WI38 (cell line): ENCODE results near the gene HNRNPL.

Experiments used
- H3K4me3 ChIP-seq: 2 replicates; pipeline ENCODE4 v1.5.1; 2011; ENCODE audit warnings: low read depth, mild to moderate bottlenecking, control low read depth, low read length
- TF ChIP-seq, protein P1 (sequence below): IDR thresholded peaks from 2 replicates; pipeline ENCODE4 v1.5.1; 2012; ENCODE audit warnings: low read depth, mild to moderate bottlenecking, control low read depth, low read length

HNRNPL gene

DNA sequence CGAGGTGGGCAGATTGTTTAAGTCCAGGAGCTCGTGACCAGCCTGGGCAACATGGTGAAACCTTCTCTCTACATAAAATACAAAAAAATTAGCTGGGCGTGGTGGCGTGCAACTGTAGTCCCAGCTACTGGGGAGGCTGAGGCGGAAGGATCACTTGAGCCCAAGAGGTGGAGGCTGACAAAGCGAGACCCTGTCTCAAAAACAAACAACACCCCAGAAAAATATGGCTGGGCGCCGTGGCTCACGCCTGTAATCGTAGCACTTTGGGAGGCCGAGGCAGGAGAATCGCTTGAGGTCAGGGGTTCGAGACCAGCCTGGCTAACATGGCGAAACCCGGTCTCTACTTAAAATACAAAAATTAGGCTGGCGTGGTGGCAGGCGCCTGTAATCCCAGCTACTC, 3.4 kb upstream of the HNRNPL start:
- H3K4me3 ChIP-seq, result peak overlapping the region; percentile 68
- TF ChIP-seq, protein P1, sequence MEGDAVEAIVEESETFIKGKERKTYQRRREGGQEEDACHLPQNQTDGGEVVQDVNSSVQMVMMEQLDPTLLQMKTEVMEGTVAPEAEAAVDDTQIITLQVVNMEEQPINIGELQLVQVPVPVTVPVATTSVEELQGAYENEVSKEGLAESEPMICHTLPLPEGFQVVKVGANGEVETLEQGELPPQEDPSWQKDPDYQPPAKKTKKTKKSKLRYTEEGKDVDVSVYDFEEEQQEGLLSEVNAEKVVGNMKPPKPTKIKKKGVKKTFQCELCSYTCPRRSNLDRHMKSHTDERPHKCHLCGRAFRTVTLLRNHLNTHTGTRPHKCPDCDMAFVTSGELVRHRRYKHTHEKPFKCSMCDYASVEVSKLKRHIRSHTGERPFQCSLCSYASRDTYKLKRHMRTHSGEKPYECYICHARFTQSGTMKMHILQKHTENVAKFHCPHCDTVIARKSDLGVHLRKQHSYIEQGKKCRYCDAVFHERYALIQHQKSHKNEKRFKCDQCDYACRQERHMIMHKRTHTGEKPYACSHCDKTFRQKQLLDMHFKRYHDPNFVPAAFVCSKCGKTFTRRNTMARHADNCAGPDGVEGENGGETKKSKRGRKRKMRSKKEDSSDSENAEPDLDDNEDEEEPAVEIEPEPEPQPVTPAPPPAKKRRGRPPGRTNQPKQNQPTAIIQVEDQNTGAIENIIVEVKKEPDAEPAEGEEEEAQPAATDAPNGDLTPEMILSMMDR, result no peak

DNA sequence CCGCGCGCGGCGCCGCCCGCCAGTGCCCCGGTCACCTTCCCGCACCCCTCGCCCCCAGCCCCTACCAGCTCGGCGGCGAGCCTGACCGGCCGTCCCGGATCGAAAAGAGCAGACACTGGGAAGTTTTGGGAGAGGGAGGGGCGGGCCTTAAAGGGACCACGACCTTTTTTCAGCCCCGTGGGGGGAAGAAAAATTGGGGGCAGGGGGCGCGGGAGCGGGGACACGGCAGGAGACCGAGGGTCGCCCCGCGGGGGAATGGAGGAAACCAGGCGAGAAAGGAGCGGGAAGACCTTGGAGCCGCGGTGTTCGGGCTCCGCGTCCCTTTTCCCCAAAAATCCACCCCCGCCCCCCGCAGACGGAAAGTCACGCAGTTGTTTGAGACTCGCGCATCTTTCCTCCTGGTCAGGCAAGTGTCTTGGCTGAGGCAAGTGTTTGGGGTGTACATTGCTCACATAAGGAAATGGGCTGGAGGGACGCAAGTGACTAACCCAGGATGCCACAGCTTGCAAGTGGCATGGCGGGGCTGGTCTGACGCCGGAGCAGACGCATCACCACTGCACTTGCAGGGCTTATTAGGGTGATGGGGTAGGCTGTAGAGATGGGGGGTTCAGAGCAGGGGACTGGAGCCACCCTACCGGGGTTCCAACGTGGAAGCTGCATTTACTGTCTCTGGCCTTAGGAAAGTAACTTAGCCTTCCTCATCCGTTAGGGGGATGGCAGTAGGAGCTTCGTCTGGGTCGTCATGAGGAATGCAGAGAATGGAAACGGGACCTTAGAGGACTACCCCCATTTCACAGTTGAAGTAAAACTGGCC, 2.7 kb upstream of the HNRNPL start:
- TF ChIP-seq, protein P1, result no peak
- peak overlapping the region; percentile 68 for H3K4me3 ChIP-seq

DNA sequence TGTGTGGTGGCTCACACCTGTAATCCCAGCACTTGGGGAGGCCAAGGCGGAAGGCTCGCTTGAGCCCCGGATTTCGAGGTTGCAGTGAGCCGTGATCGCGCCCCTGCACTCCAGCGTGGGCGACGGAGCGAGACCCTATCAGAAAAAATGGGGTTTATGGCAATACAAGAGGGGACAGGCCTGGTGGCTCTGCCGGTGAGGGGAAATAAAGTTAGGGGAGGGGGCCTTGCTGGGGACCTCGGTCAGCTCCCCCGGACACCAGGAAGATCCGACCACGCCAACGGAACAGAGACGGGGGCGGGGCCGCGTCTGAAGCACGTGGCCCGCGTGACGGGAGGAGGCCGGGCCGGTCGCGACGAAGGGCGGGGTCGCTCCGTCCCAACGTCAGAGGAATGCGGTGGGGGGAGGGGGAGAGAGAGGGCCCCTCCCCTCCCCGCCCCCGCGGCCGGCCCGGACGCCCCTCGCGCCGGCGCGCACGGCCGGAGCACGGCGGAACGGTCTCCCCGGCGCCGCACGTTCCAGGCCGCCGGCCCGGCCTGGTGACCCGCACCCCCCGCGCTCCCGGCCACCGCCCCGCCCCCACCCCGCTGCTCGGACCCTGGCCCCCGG, 1.9 kb upstream of the HNRNPL start:
- TF ChIP-seq, protein P1, result no peak
- peak overlapping the region; percentile 68 for H3K4me3 ChIP-seq

DNA sequence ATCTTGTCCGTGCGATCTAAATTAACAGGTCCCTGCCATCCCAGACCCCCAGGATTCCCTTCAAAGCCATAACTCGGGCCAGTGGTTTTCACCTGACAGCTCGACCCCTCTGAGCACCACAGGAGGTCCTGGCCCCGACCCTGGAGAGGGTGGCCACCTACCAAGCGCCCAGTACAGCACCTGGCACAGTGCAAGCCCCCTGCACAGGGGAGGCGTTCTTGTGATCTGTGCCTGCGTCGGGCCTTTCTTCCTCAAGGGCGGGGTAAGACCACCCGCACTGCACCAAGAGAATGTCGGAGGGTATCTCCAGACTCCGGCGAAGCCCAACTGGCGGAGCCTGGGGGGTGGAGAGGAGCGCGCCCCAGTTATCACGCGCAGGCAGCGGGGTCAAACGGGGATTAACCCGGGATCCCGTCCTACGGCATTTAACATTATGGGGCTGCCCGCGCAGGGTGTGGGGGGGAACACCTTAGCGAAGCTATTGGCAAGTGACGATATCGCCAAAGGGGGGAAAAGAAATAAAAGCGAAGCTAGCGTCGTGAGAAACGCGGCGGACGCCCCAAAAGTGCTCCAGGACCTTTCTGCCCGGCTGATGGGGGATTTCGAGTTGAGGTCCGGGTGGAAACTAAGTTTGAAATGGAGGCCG, 1.3 kb upstream of the HNRNPL start:
- H3K4me3 ChIP-seq, result peak overlapping the region; percentile 48
- TF ChIP-seq, protein P1, result no peak

DNA sequence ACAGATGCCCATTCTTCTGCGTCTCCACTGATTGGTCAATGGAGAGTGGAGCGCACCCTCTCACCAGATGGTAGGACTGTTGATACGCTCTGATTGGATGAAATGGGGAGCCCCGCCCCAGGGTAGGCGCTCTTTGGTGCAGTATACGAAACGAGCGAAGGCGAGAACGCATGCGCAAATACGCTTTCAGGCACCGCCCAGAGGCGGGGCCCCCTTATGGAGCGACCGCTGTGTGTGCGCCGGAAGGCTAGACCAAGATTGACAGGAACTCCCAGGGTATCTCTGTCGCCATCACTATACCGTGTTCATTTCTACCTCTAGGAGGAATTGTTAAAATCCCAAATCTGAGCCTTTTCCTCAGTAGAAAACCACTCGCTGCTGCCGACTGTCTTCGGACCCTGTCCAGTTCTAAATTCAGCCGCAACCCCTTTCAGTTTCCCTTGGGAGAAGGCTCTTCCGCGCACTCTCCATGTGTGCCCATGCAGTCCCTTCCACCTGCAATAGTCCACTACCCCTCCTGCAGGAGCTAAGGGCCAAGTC, 720 bp upstream of the HNRNPL start:
- TF ChIP-seq, protein P1, result 0 out of 2 replicates have a peak, but pooled peaks have one; percentile 7
- H3K4me3 ChIP-seq, result peak overlapping the region; percentile 48

DNA sequence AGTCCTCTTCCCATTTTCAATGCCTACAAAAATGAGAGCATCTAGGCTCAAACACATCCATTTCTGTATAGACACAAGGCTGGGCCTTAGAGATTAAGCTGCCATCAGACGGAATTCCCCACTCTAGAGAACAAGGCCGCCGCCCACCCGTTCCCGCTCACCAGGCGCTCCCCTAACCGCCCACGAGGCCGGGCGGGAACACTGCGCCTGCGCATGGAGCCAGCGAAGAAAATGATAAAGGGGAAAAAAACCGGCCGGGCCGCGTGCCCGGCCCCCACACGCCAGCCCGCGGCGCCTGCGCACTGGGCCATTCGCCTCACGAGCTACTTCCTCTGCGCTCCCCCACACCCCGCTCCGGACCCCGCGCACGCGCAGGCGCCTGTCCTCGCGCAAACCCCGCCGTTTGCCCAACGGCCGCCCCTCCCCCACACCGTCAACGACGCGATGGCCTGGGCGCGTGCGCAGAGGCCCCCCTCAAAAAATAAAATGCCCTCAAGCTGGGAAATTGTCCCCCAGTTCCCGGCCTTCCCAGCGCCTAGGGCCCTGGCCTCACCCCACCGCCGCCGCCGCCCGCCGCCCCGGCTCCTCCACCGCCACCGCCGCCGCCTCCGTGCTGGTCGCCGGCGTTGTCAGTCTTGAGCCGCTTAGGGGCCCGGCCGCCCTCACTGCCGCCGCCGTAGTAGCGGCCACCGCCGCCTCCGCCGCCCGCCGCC, 483 bp downstream of the HNRNPL start:
- TF ChIP-seq, protein P1, result no peak
- H3K4me3 ChIP-seq, result peak overlapping the region; percentile 77
